GM18502 (cell line): ENCODE measurements around the gene GALNTL6.

Experiments used
- ATAC-seq: cut with Tn5 transposase; IDR thresholded peaks from one replicate; pipeline ENCODE4 v1.9.1; 2021; ENCODE audit warnings: mild to moderate bottlenecking; ENCODE audit not compliant: unreplicated experiment, poor library complexity

The GALNTL6 gene

DNA sequence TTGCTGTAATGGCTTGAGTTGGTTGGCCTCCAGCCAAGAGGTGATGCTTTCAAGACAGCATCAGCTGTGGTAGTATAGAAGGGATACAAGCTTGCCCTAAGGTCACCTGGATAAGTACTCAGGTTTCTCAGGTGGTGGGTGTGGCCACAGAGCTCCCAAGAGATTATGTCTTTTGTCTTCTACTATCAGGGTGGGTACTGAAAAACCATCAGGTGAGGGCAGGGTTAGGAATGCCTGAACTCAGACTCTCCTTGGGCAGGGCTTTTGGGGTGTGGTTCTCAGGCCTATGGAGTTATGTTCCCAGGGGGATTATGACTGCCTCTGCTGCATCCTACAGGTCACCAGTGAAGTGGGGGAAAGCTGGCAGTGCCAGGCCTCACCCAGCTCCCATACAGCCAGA is 700.8 kb downstream of the GALNTL6 start:
- ATAC-seq: no peak

DNA sequence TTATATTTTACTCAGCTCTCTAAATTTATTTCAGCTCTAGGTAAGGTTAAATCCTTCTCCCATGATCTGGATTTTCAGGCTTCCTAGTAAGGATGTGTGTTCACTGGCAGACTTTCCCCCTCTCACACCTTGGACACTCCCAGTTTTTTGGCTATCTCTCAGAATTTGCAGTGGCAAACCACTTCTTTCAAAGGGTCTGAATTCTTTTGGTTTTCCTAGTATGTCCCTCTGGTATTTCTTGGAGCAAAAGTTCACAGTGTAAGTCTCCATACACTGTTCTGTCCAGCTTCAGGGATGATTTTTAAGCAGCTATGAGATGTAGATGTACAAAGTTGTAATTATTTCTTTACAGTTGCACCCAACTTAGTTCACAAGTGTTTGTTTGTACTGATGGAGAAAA is 701.6 kb downstream of the GALNTL6 start:
- ATAC-seq: no peak

DNA sequence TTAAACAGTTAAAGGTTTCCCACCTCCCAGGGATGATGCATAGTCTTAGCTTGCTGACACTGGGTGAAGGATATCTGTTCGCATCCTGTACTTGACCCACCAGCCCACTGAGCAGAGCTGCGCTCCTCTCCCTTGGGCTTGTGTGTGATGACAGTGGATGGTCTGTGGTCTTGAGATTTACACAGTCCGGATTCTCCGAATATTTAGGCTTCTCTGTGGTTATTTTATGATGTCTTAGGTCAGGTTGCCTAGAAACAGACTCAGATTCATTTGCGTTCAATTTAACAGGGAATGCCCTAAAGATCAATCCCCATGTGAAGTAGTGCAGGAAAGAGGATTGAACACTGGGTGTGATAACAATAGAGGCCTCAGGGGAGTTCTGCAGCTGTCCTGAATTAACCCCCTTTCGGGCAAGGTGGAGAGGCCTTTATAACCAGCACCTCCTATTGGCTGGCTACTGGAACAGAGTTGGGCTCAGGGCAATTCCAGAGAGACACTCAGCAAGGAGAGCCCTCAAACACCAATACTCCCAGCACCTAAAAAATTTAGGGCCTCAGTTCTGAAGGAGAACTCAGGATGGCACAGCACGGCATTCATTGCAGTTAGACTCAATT is 702.2 kb downstream of the GALNTL6 start:
- ATAC-seq: no peak

- ATAC-seq: no peak
Observed at GRCh38 chr4:172517391-172517790, 704.2 kb downstream of the GALNTL6 start.

- no peak for ATAC-seq
Observed at GRCh38 chr4:172521248-172521647, 708.0 kb downstream of the GALNTL6 start.

DNA sequence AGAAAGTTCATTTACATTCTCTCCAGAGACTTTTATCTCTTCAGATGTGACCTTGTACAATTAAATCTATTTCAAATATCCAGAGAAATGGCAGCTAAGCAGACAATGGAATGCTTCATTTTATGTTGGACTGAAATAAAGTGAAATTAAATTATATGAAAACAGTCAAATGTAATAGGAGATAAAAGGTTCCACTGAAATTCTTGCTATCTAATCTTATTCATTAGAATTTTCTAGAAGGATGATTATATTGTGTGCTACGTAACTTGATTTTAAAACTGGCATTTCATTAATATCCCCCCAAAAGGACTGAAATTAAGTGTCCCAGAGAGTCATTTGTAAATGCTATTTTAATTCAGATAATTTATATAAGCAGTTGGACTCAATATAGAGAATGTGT is 708.5 kb downstream of the GALNTL6 start:
- ATAC-seq: no peak

- ATAC-seq: no peak
Observed at GRCh38 chr4:172543249-172543648, 730.0 kb downstream of the GALNTL6 start.

DNA sequence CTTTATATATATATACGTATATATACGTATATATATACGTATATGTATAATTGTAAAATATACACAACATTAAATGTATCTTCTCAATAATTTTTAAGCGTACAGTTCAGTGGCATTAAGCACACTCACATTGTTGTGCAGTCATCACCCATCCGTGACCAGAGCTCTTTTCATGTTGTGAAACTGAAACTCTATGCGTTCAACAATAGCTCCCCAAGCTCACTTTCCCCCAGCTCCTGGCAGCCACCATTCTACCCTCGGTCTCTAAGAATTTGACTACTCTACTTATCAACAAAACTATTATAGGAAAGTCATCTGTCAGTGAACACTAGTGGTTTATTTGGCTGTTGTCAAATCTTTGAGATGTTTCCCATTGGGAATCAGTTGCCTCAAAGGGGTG is 733.6 kb downstream of the GALNTL6 start:
- peak; percentile 94 for ATAC-seq

DNA sequence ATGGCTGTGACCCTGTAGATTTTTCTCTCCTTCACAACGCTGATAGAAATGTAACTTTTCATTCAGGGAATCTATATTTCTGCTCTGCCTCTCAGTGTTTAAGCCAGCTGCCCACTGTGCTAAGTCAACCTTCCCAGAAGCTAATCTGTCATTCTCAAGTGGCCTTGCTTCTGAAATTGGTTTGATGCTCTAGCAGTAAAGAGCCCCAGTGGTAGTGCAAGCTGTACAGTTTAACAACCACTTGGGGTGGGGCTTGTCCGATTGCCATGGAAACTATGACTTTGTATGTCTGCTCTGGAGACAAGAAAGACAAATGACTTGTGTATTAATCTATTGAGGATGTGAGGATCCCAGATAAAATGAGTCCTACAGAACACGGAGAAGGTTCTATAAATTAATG is 734.5 kb downstream of the GALNTL6 start:
- no peak for ATAC-seq

DNA sequence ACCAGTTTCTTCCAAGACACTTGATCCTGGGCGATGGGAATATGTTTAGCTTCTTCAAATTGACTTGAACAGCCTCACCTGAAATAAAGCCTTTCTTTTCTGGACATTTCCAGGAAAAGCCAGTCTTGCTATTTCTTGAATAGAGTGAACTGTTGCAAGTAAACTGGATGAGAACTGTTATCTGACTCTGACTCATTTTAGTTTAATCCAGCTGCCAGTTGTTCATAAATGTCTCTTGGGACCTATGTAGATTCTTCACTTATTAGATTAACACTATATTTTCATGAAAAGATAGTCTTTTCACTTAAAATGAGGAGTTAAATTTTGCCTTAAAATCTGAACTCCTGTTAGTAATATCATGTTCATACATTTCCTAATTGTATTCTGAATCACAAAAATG is 740.0 kb downstream of the GALNTL6 start:
- no peak for ATAC-seq

GRCh38 chr4:172554588-172554987 is 741.4 kb downstream of the GALNTL6 start:
- no peak for ATAC-seq

- no peak for ATAC-seq
Observed at GRCh38 chr4:172555725-172556124, 742.5 kb downstream of the GALNTL6 start.

DNA sequence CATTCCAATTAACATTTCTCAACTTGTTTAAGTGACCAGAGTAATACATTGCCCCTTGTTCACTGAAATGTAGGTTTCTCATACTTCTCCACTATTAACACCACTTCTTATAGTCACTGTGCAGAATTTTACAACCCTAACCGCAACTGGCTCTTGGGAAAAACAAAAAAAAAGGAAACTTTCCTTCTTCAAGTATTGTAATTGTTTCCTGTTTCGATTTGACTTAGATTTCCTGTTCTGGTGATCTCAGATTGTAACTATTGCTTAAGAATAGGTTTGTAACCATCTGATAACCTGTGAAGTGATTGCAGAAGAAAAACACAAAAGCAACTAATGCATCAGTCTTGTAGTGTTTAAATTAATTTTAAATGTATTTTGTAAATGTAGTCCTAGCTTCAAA is 760.7 kb downstream of the GALNTL6 start:
- no peak for ATAC-seq

GRCh38 chr4:172578712-172579111 is 765.5 kb downstream of the GALNTL6 start:
- ATAC-seq: no peak

DNA sequence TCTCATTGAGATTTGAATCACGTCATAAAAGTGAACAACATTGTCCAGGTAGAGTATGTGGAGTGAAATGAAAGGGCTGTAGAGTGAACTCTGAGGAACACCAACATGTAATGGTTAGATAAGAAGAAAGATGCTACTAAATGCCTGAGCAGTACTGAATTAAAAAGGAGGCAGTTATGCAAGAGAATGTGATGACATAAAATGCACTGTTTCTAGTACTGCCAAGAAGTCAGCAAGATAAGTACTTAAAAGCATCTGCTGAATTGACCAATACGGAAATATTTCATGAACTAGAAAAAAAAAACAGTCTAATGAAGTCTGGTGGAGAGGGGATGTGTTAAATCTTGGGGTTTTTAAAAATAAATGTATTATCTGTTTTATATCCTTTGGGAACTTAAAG is 771.6 kb downstream of the GALNTL6 start:
- no peak for ATAC-seq

DNA sequence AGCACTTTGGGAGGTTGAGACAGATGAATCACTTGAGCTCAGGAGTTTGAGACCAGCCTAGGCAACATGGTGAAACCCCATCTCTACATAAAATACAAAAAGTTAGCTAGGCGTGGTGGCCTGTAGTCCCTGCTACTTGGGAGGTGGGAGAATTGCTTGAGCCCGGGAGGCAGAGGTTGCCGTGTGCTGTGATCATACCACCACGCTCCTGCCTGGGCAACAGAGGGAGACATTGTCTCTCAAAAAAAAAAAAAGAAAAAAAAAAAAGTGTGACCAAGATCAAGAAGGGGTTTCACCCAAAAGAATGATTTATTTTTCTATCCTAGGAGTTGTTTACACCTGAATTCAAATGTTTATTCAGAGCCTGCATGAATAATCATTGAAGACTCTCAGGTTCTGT is 783.0 kb downstream of the GALNTL6 start:
- no peak for ATAC-seq

DNA sequence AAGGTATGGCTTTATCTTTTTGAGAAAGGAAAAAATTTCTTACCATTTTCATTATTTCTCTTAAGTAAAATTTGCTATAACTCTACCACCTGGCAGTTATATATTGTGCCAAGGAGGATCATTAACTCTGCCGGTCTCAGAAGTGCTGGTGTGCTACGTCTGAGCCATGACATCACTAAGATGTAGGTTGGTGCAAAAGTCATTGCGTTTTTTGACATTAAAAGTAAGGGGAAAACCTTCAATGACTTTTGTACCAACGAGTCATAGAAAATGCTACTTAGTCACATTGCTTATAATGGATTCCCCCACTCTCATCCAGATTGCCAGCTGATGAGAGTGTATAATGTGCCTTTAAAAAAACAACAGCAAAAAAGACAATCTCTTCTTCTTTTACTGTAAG is 786.4 kb downstream of the GALNTL6 start:
- ATAC-seq: no peak

- ATAC-seq: no peak
Observed at GRCh38 chr4:172601195-172601594, 788.0 kb downstream of the GALNTL6 start.

- no peak for ATAC-seq
Observed at GRCh38 chr4:172619218-172619617, 806.0 kb downstream of the GALNTL6 start.

GRCh38 chr4:172619798-172620197 is 806.6 kb downstream of the GALNTL6 start:
- ATAC-seq: no peak

- ATAC-seq: no peak
Observed at GRCh38 chr4:172628263-172628662, 815.1 kb downstream of the GALNTL6 start.

DNA sequence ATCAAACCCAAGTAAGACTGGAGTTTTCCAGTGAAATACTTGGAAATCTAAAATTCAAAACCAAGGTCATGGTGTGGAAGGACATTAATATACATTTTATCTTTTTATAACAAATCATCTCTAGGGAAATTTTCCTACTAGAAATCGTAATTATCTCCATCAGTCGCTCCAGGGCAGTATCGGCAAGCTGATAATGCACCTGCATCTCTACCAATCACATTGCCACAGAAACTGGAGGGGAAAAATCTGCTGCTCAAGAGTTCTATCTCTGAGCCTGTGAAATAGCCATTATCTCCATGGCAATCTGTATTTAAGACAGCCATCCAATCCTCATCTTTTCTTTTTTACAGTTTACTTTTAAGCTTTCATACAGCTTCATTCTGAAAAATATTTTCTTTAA is 817.1 kb downstream of the GALNTL6 start:
- ATAC-seq: no peak

GRCh38 chr4:172631832-172632231 is 818.6 kb downstream of the GALNTL6 start:
- ATAC-seq: no peak
